HEK293 (cell line): Measurements from ENCODE around the gene PSRC1.

Experiments used
- CTCF ChIP-seq: fragments of 450-650 bp; formaldehyde crosslinking; IDR thresholded peaks from 2 replicates; pipeline ENCODE4 v1.5.1; 2016; ENCODE audit warnings: missing biosample characterization, missing genetic modification characterization
- PRDM1 ChIP-seq: fragments of 450-650 bp; formaldehyde crosslinking; IDR thresholded peaks from 2 replicates; pipeline ENCODE4; 2016; ENCODE audit warnings: missing biosample characterization, missing genetic modification characterization
- ZNF473 ChIP-seq: fragments of 450-650 bp; formaldehyde crosslinking; IDR thresholded peaks from 2 replicates; pipeline ENCODE4 v1.5.1; 2017; ENCODE audit warnings: missing biosample characterization, missing genetic modification characterization
- ZNF701 ChIP-seq: fragments of 450-650 bp; formaldehyde crosslinking; IDR thresholded peaks from 2 replicates; pipeline ENCODE4 v1.5.1; 2016; ENCODE audit warnings: missing biosample characterization, missing genetic modification characterization

DNA sequence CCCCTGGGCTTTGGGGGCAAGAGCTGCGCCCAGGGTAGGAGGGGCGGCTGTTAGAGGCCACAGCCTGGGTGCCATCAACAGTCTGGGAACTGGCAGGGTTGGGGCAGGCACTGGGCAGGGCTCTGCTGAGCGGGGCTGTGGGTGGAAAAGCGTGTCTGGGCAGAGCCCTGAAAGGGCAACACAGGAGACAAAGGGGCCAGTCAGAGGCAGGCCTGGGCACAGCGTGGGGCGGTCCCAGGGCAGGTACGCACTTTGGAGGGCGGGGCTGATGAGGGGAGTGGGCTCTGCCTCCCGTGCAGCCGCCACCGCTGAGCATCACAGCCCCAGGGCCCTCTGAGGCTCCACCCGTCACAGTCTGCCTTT lies 19.7 kb downstream of the PSRC1 start:
- TF ChIP-seq ZNF473 (tag by site-specific recombination) (no peak), CTCF (tag by site-specific recombination) (no peak), ZNF701 (tag by site-specific recombination) (no peak), PRDM1 (no peak)
